Astrocyte (in vitro differentiated cells and primary cell): ENCODE measurements around the gene DLGAP3. TPM values are rescaled to one million over a fixed set of nuclear protein-coding genes. Genes with fewer than 3 reads are reported as not detected.
"Not testable (repeated sequence)": the region's sequence is repeated elsewhere in the genome, so short reads cannot be mapped to it uniquely, and the experiment has no call there.

Source experiments
- DNase-seq: peaks from one replicate; pipeline ENCODE4 v3.0.0-alpha.2; 2010; ENCODE audit warnings: low read depth
- FAIRE-seq: peaks from 2 replicates; lab custom pipeline; 2011; peaks lifted over from hg19 to GRCh38; lab: Jason Lieb, UNC
- H2AFZ ChIP-seq: 2 replicates; pipeline ENCODE4 v1.6.0; 2012; ENCODE audit warnings: low read depth, low read length, inconsistent platforms
- H3K27ac ChIP-seq: 2 replicates; pipeline ENCODE4 v1.5.1; 2011; ENCODE audit warnings: low read depth, low read length, inconsistent platforms
- H3K27me3 ChIP-seq: 2 replicates; pipeline ENCODE4 v1.6.0; 2011; ENCODE audit warnings: low read length, inconsistent platforms; ENCODE audit not compliant: insufficient read depth
- H3K36me3 ChIP-seq: 2 replicates; pipeline ENCODE4 v1.5.1; 2011; ENCODE audit warnings: low read length, inconsistent platforms; ENCODE audit not compliant: insufficient read depth
- H3K4me1 ChIP-seq: 2 replicates; pipeline ENCODE4 v1.5.1; 2011; ENCODE audit warnings: low read length, inconsistent platforms; ENCODE audit not compliant: insufficient read depth
- H3K4me2 ChIP-seq: 2 replicates; pipeline ENCODE4 v1.6.0; 2012; ENCODE audit warnings: low read length, inconsistent platforms
- H3K4me3 ChIP-seq: 2 replicates; pipeline ENCODE4 v1.5.1; 2011; ENCODE audit warnings: low read depth, mild to moderate bottlenecking, low read length, inconsistent platforms; ENCODE audit not compliant: insufficient read depth
- H3K79me2 ChIP-seq: 2 replicates; pipeline ENCODE4 v1.6.0; 2012; ENCODE audit warnings: mild to moderate bottlenecking, low read length, inconsistent platforms; ENCODE audit not compliant: insufficient read depth
- H3K9ac ChIP-seq: 2 replicates; pipeline ENCODE4 v1.6.0; 2012; ENCODE audit warnings: mild to moderate bottlenecking, low read length, inconsistent platforms
- H3K9me3 ChIP-seq: 2 replicates; pipeline ENCODE4 v1.5.1; 2012; ENCODE audit warnings: low read depth, mild to moderate bottlenecking, low read length, inconsistent platforms; ENCODE audit not compliant: insufficient read depth
- H4K20me1 ChIP-seq: 2 replicates; pipeline ENCODE4 v1.6.0; 2012; ENCODE audit warnings: low read length, inconsistent platforms; ENCODE audit not compliant: insufficient read depth
- H3K27ac Mint-ChIP-seq: one replicate; pipeline ENCODE4 v1.8.0; 2021; ENCODE audit warnings: mild to moderate bottlenecking, mixed read lengths; ENCODE audit not compliant: unreplicated experiment
- H3K27me3 Mint-ChIP-seq: one replicate; pipeline ENCODE4 v1.8.0; 2021; ENCODE audit warnings: low read depth, mixed read lengths; ENCODE audit not compliant: unreplicated experiment
- H3K36me3 Mint-ChIP-seq: one replicate; pipeline ENCODE4 v1.8.0; 2021; ENCODE audit warnings: low read depth, mixed read lengths; ENCODE audit not compliant: unreplicated experiment
- H3K4me1 Mint-ChIP-seq: one replicate; pipeline ENCODE4 v1.8.0; 2021; ENCODE audit warnings: low read depth, mixed read lengths; ENCODE audit not compliant: unreplicated experiment
- H3K4me3 Mint-ChIP-seq: one replicate; pipeline ENCODE4 v1.8.0; 2021; ENCODE audit warnings: mild to moderate bottlenecking, moderate library complexity, mixed read lengths; ENCODE audit not compliant: unreplicated experiment
- H3K9me3 Mint-ChIP-seq: one replicate; pipeline ENCODE4 v1.8.0; 2021; ENCODE audit warnings: mild to moderate bottlenecking, mixed read lengths; ENCODE audit not compliant: unreplicated experiment
- EZH2 ChIP-seq: IDR thresholded peaks from 2 replicates; pipeline ENCODE4 v1.6.1; 2012; ENCODE audit warnings: mild to moderate bottlenecking, low read length, inconsistent platforms; ENCODE audit not compliant: insufficient read depth
- total RNA-seq: library from RNA; stranded (reverse); gene quantifications from 2 replicates; pipeline ENCODE4 v1.2.1, GENCODE V29; 2021
- TF ChIP-seq, protein P1 (sequence below): IDR thresholded peaks from 2 replicates; pipeline ENCODE4 v1.5.1; 2011; ENCODE audit warnings: low read depth, mild to moderate bottlenecking, inconsistent platforms, low read length, moderate library complexity; ENCODE audit not compliant: insufficient read depth

DLGAP3 gene
- total RNA-seq, 1 donor from 2014 or later = 2.7 TPM

GRCh38 chr1:34970829-34971228 is 41.4 kb upstream of the DLGAP3 start:
- Histone ChIP-seq H3K27ac (no peak overlapping the region), H3K9ac (no peak overlapping the region), H3K79me2 (no peaks in the 10 kb centered on the region), H3K4me3 (no peak overlapping the region), H3K27me3 (no peaks in the 10 kb centered on the region), H4K20me1 (no peaks in the 10 kb centered on the region), H2AFZ (no peak overlapping the region), H3K4me1 (no peaks in the 10 kb centered on the region), H3K9me3 (no peaks in the 10 kb centered on the region), H3K4me2 (no peak overlapping the region), H3K36me3 (no peaks in the 10 kb centered on the region)
- no peak overlapping the region for H3K4me3 Mint-ChIP-seq
- no peaks in the 10 kb centered on the region for H3K27me3 Mint-ChIP-seq
- DNase-seq (no peak), FAIRE-seq (no peak)
- peaks cover 3% of the 10 kb centered on the region for H3K9me3 Mint-ChIP-seq
- peaks cover 11% of the 10 kb centered on the region for H3K4me1 Mint-ChIP-seq
- no peak for TF ChIP-seq EZH2
- TF ChIP-seq, protein P1, sequence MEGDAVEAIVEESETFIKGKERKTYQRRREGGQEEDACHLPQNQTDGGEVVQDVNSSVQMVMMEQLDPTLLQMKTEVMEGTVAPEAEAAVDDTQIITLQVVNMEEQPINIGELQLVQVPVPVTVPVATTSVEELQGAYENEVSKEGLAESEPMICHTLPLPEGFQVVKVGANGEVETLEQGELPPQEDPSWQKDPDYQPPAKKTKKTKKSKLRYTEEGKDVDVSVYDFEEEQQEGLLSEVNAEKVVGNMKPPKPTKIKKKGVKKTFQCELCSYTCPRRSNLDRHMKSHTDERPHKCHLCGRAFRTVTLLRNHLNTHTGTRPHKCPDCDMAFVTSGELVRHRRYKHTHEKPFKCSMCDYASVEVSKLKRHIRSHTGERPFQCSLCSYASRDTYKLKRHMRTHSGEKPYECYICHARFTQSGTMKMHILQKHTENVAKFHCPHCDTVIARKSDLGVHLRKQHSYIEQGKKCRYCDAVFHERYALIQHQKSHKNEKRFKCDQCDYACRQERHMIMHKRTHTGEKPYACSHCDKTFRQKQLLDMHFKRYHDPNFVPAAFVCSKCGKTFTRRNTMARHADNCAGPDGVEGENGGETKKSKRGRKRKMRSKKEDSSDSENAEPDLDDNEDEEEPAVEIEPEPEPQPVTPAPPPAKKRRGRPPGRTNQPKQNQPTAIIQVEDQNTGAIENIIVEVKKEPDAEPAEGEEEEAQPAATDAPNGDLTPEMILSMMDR = no peak
- H3K27ac Mint-ChIP-seq = no peak overlapping the region
- H3K36me3 Mint-ChIP-seq = peaks cover 1% of the 10 kb centered on the region

DNA sequence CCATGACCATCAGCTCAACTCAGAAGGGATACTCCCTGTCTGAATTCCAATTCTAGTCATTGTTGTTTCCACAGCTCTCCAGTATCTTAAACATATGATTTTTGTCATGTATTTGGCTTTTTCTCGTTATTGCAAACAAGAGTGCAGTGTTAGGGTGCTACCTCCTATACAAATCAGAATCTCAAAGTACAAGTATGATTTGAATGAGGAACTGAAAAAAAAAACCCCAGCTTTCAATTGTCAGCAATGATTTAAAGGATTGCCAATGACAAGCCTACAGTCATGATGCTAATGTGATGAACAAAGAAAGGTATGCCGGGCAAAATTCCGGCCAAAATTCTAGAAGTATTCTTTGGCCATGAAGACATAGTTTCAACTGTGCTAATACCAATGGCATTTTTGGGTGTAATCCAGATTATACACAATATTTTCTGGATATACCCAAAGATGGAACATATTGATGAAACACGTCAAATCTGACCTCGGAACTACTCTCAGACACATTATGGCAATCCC is 40.8 kb upstream of the DLGAP3 start:
- TF ChIP-seq, protein P1 = no peak
- no peak for TF ChIP-seq EZH2
- no peaks in the 10 kb centered on the region for H3K36me3 ChIP-seq
- no peak overlapping the region for H3K27ac ChIP-seq
- no peaks in the 10 kb centered on the region for H3K79me2 ChIP-seq
- H3K27me3 ChIP-seq = peaks cover 4% of the 10 kb centered on the region
- no peaks in the 10 kb centered on the region for H3K4me1 ChIP-seq
- H4K20me1 ChIP-seq = no peaks in the 10 kb centered on the region
- Mint-ChIP-seq H3K4me3 (no peak overlapping the region), H3K27ac (no peak overlapping the region), H3K4me1 (peaks cover 5% of the 10 kb centered on the region), H3K36me3 (no peaks in the 10 kb centered on the region), H3K27me3 (no peaks in the 10 kb centered on the region), H3K9me3 (peaks cover 3% of the 10 kb centered on the region)
- H3K4me3 ChIP-seq = no peak overlapping the region
- no peaks in the 10 kb centered on the region for H3K9me3 ChIP-seq
- FAIRE-seq (no peak), DNase-seq (peak; percentile 53)
- H3K4me2 ChIP-seq = no peak overlapping the region
- no peak overlapping the region for H3K9ac ChIP-seq
- no peak overlapping the region for H2AFZ ChIP-seq

GRCh38 chr1:34968297-34968696 is 38.8 kb upstream of the DLGAP3 start:
- not testable (repeated sequence) for H3K9me3 Mint-ChIP-seq, H3K4me3 Mint-ChIP-seq, H3K9ac ChIP-seq, H4K20me1 ChIP-seq, H3K36me3 Mint-ChIP-seq, H3K4me3 ChIP-seq, H3K27ac Mint-ChIP-seq, H3K27me3 ChIP-seq, H3K36me3 ChIP-seq, H3K4me1 Mint-ChIP-seq, H3K9me3 ChIP-seq, H3K79me2 ChIP-seq, DNase-seq, H3K27ac ChIP-seq, H3K4me1 ChIP-seq, H2AFZ ChIP-seq, H3K27me3 Mint-ChIP-seq, H3K4me2 ChIP-seq, FAIRE-seq

DNA sequence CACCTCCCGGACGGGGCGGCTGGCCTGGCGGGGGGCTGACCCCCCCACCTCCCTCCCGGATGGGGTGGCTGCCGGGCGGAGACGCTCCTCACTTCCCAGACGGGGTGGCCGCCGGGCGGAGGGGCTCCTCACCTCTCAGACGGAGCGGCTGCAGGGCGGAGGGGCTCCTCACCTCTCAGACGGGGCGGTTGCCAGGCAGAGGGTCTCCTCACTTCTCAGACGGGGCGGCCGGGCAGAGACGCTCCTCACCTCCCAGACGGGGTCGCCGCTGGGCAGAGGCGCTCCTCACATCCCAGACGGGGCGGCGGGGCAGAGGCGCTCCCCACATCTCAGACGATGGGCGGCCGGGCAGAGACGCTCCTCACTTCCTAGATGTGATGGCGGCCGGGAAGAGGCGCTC is 38.2 kb upstream of the DLGAP3 start:
- H3K4me2 ChIP-seq, H2AFZ ChIP-seq, H3K27ac ChIP-seq, FAIRE-seq, H3K36me3 Mint-ChIP-seq, H3K4me3 ChIP-seq, H4K20me1 ChIP-seq, H3K4me1 ChIP-seq, H3K79me2 ChIP-seq, DNase-seq, H3K4me1 Mint-ChIP-seq, H3K9ac ChIP-seq, H3K36me3 ChIP-seq, H3K27ac Mint-ChIP-seq, H3K9me3 Mint-ChIP-seq, H3K4me3 Mint-ChIP-seq, H3K27me3 ChIP-seq, H3K27me3 Mint-ChIP-seq, H3K9me3 ChIP-seq: not testable (repeated sequence)
